MM.1S (cell line): ENCODE results near the gene RARB.

Experiments used
- CTCF ChIP-seq: fragments of 300-600 bp; sonication (generic); IDR thresholded peaks from 2 replicates; pipeline ENCODE4 v1.5.1; 2016; ENCODE audit warnings: antibody characterized with exemption, low read length, mixed read lengths
- EZH2 ChIP-seq: fragments of 300-600 bp; sonication (generic); optimal IDR thresholded peaks from 2 replicates; pipeline ENCODE3; 2017; ENCODE audit warnings: low read depth, mild to moderate bottlenecking, antibody characterized with exemption, low read length, mixed read lengths
- EZH2phosphoT487 ChIP-seq: fragments of 300-600 bp; sonication (generic); IDR thresholded peaks from 2 replicates; pipeline ENCODE4 v1.6.1; 2018; ENCODE audit warnings: antibody characterized with exemption, low read length

GRCh38 chr3:25442486-25442885, 14.4 kb downstream of the RARB start:
- TF ChIP-seq CTCF (no peak), EZH2 (no peak), EZH2phosphoT487 (no peak)
